MM.1S (cell line): Measurements from ENCODE around the gene CTRL.

Experiments
- DNase-seq: peaks from one replicate; pipeline ENCODE4 v3.0.0-alpha.2; 2015
- H2AFZ ChIP-seq: fragments of 300-600 bp; sonication (generic); 2 replicates; pipeline ENCODE4 v1.6.0; 2016; ENCODE audit warnings: antibody characterized with exemption, low read length
- H3F3A ChIP-seq: fragments of 300-600 bp; sonication (generic); 2 replicates; pipeline ENCODE4 v1.6.1; 2016; ENCODE audit warnings: mild to moderate bottlenecking, antibody characterized with exemption, low read length, moderate library complexity, mixed read lengths; ENCODE audit not compliant: insufficient read depth
- H3K27ac ChIP-seq: fragments of 300-600 bp; sonication (generic); 2 replicates; pipeline ENCODE4 v1.5.1; 2016; ENCODE audit warnings: mild to moderate bottlenecking, low read length
- H3K27me3 ChIP-seq: fragments of 300-600 bp; sonication (generic); replicated peaks from 2 replicates; pipeline ENCODE4 v1.6.0; 2016; ENCODE audit warnings: low read length; ENCODE audit not compliant: insufficient read depth
- H3K36me3 ChIP-seq: fragments of 300-600 bp; sonication (generic); replicated peaks from 2 replicates; pipeline ENCODE4 v1.6.1; 2016; ENCODE audit warnings: mild to moderate bottlenecking, low read length, mixed read lengths; ENCODE audit not compliant: insufficient read depth
- H3K4me1 ChIP-seq: fragments of 300-600 bp; sonication (generic); 2 replicates; pipeline ENCODE4 v1.6.1; 2016; ENCODE audit warnings: low read length, mixed read lengths
- H3K4me2 ChIP-seq: fragments of 300-600 bp; sonication (generic); 2 replicates; pipeline ENCODE4 v1.6.0; 2016; ENCODE audit warnings: low read depth, low read length
- H3K4me3 ChIP-seq: fragments of 300-600 bp; sonication (generic); 2 replicates; pipeline ENCODE4 v1.5.1; 2016; ENCODE audit warnings: low read length, mixed read lengths
- H3K79me2 ChIP-seq: fragments of 300-600 bp; sonication (generic); 2 replicates; pipeline ENCODE4 v1.6.1; 2016; ENCODE audit warnings: mixed run types, low read length, mixed read lengths
- H3K9ac ChIP-seq: fragments of 300-600 bp; sonication (generic); 2 replicates; pipeline ENCODE4 v1.6.1; 2016; ENCODE audit warnings: low read length, mixed read lengths
- H3K9me2 ChIP-seq: fragments of 300-600 bp; sonication (generic); replicated peaks from 2 replicates; pipeline ENCODE4 v1.6.1; 2016; ENCODE audit warnings: mild to moderate bottlenecking, low read length, mixed read lengths; ENCODE audit not compliant: insufficient read depth
- H3K9me3 ChIP-seq: fragments of 300-600 bp; sonication (generic); replicated peaks from 2 replicates; pipeline ENCODE4 v1.6.1; 2016; ENCODE audit warnings: mild to moderate bottlenecking, low read length, mixed read lengths; ENCODE audit not compliant: insufficient read depth
- H4K20me1 ChIP-seq: fragments of 300-600 bp; sonication (generic); 2 replicates; pipeline ENCODE4 v1.6.1; 2016; ENCODE audit warnings: mild to moderate bottlenecking, low read length, moderate library complexity, mixed read lengths; ENCODE audit not compliant: insufficient read depth
- CTCF ChIP-seq: fragments of 300-600 bp; sonication (generic); IDR thresholded peaks from 2 replicates; pipeline ENCODE4 v1.5.1; 2016; ENCODE audit warnings: antibody characterized with exemption, low read length, mixed read lengths
- EZH2 ChIP-seq: fragments of 300-600 bp; sonication (generic); optimal IDR thresholded peaks from 2 replicates; pipeline ENCODE3; 2017; ENCODE audit warnings: low read depth, mild to moderate bottlenecking, antibody characterized with exemption, low read length, mixed read lengths
- EZH2phosphoT487 ChIP-seq: fragments of 300-600 bp; sonication (generic); IDR thresholded peaks from 2 replicates; pipeline ENCODE4 v1.6.1; 2018; ENCODE audit warnings: antibody characterized with exemption, low read length

CTRL gene

GRCh38 chr16:67953641-67954375, 22.1 kb upstream of the CTRL start:
- no peaks in the 10 kb centered on the region for H3K9me3 ChIP-seq
- H3K4me3 ChIP-seq = no peak overlapping the region
- no peaks in the 10 kb centered on the region for H3F3A ChIP-seq
- no peaks in the 10 kb centered on the region for H3K79me2 ChIP-seq
- no peak overlapping the region for H3K27ac ChIP-seq
- H3K9ac ChIP-seq = no peak overlapping the region
- no peak overlapping the region for H3K4me2 ChIP-seq
- DNase-seq = no peak
- no peaks in the 10 kb centered on the region for H4K20me1 ChIP-seq
- no peaks in the 10 kb centered on the region for H3K27me3 ChIP-seq
- no peaks in the 10 kb centered on the region for H3K4me1 ChIP-seq
- no peaks in the 10 kb centered on the region for H3K9me2 ChIP-seq
- H3K36me3 ChIP-seq = no peaks in the 10 kb centered on the region
- no peak for TF ChIP-seq EZH2phosphoT487
- TF ChIP-seq CTCF = no peak
- no peak for TF ChIP-seq EZH2
- no peak overlapping the region for H2AFZ ChIP-seq

- Histone ChIP-seq H3K9ac (no peak overlapping the region), H3K9me3 (no peaks in the 10 kb centered on the region), H3K4me1 (no peaks in the 10 kb centered on the region), H3K79me2 (no peaks in the 10 kb centered on the region), H3K27ac (no peak overlapping the region), H3K4me2 (no peak overlapping the region), H3K36me3 (no peaks in the 10 kb centered on the region), H3K9me2 (no peaks in the 10 kb centered on the region), H4K20me1 (no peaks in the 10 kb centered on the region), H3K27me3 (no peaks in the 10 kb centered on the region), H3K4me3 (no peak overlapping the region), H3F3A (no peaks in the 10 kb centered on the region), H2AFZ (no peak overlapping the region)
- DNase-seq = no peak
- TF ChIP-seq EZH2phosphoT487 (no peak), EZH2 (no peak), CTCF (no peak)
These were observed 19.8 kb upstream of the CTRL start for GRCh38 chr16:67951485-67951884.

GRCh38 chr16:67950335-67950843, 18.7 kb upstream of the CTRL start:
- no peaks in the 10 kb centered on the region for H3K9me3 ChIP-seq
- H2AFZ ChIP-seq = no peak overlapping the region
- no peaks in the 10 kb centered on the region for H4K20me1 ChIP-seq
- H3K79me2 ChIP-seq = no peaks in the 10 kb centered on the region
- no peak overlapping the region for H3K9ac ChIP-seq
- no peak overlapping the region for H3K27ac ChIP-seq
- DNase-seq = no peak
- H3K27me3 ChIP-seq = no peaks in the 10 kb centered on the region
- no peak for TF ChIP-seq CTCF
- TF ChIP-seq EZH2phosphoT487 = no peak
- TF ChIP-seq EZH2 = no peak
- H3K9me2 ChIP-seq = no peaks in the 10 kb centered on the region
- H3K4me1 ChIP-seq = no peaks in the 10 kb centered on the region
- no peak overlapping the region for H3K4me2 ChIP-seq
- no peaks in the 10 kb centered on the region for H3F3A ChIP-seq
- no peak overlapping the region for H3K4me3 ChIP-seq
- no peaks in the 10 kb centered on the region; the same call in 1 of the 2 replicates for H3K36me3 ChIP-seq
